ENCODE measurements around the gene CDR2L. TPM values are rescaled to one million over a fixed set of nuclear protein-coding genes. Genes with fewer than 3 reads are reported as not detected.
A peak's percentile ranks its signal among the peaks of the same experiment; 100 is the strongest.
"Not testable (repeated sequence)": the region's sequence is repeated elsewhere in the genome, so short reads cannot be mapped to it uniquely, and the experiment has no call there.

CDR2L gene
- total RNA-seq, 2 experiments from 2014 or later = 0.32 to 0.47 TPM

DNA sequence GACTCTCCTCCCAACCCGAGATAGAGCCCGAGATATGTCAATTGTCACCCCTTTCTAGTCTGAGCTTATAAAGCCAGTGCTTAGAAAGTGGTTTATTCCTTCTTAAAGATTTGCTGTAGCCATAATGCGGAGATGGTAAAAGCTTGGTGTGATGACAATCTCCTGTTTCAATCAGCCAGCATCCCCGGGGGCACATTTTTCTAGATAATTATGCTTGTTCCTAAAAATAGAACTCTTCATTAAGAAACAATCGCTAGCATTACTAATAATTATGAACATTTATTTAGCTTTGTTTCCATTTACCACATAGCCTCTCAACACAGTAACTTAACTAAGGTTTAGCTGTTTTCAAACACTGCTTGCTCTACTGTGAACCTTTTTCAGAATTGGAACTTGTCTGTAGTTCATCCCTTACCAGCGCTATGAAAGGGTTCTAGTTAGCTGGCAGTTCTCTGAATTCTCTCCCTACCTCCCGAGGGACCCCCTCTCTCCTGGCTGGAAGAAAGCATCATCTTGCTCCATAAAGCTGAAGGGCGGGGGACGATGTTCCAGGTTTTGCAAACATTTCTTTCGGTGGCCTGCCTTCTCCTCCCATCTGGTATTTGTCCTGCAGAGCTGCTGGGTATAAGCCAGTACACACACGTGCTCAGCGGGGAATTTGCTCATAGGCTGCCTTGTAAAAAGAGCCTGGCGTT lies 24.1 kb downstream of the CDR2L start:
- CTCF ChIA-PET = interaction anchor here (0.7 to 9.7 kb wide), 23 partner anchors 9 to 239 kb away, joined by 3 to 129 read pairs (median 6); partner anchors contain the start of genes CDR2L and HID1
- peak overlapping the region; percentile 95 for H3K4me3 Mint-ChIP-seq
- H3K36me3 Mint-ChIP-seq = peaks cover 10% of the 10 kb centered on the region
- ATAC-seq (no peak), DNase-seq (no peak)
- H3K27me3 Mint-ChIP-seq = peaks cover 6% of the 10 kb centered on the region
- H3K9me3 Mint-ChIP-seq (ENCODE audit: low read depth) = no peaks in the 10 kb centered on the region
- H3K27ac Mint-ChIP-seq = peak overlapping the region; percentile 93
- H3K4me1 Mint-ChIP-seq = peaks cover 24% of the 10 kb centered on the region

DNA sequence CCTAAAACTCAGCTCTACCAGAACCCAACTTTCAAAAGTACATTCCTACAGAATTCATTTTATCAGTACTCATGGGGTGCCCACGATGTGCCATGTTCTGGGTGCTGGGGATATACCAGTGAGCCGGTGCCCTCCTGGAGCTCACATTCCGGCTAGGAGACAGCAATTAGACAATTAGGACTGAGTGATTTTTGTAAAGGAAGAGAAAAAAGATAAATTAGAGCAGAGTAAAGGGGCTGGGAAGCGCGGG lies 24.6 kb downstream of the CDR2L start:
- Mint-ChIP-seq H3K27me3 (peaks cover 3% of the 10 kb centered on the region), H3K4me1 (peaks cover 24% of the 10 kb centered on the region), H3K27ac (peak overlapping the region; percentile 93), H3K4me3 (peak overlapping the region; percentile 95), H3K9me3 (ENCODE audit: low read depth) (no peaks in the 10 kb centered on the region), H3K36me3 (peaks cover 10% of the 10 kb centered on the region)
- DNase-seq (no peak), ATAC-seq (no peak)
- CTCF ChIA-PET = interaction anchor here (0.7 to 9.7 kb wide), 25 partner anchors 10 to 259 kb away, joined by 3 to 129 read pairs (median 5); partner anchors contain the start of genes ARMC7, CDR2L, HID1 and MIF4GD

- Mint-ChIP-seq H3K4me1 (peaks cover 24% of the 10 kb centered on the region), H3K9me3 (ENCODE audit: low read depth) (no peaks in the 10 kb centered on the region), H3K27me3 (peaks cover 2% of the 10 kb centered on the region), H3K4me3 (peak within 1 kb of the TSS; percentile 95), H3K36me3 (peaks cover 10% of the 10 kb centered on the region), H3K27ac (peak within 1 kb of the TSS; percentile 93)
- DNase-seq (peak; percentile 92), ATAC-seq (peak; percentile 95)
- CTCF ChIA-PET = interaction anchor here (0.7 to 9.7 kb wide), 31 partner anchors 10 to 258 kb away, joined by 3 to 129 read pairs (median 4); partner anchors contain the start of genes ARMC7, CDR2L, HID1 and MIF4GD
Observed at GRCh38 chr17:75012346-75013091, 25.1 kb downstream of the CDR2L start, which contains the start of gene MRPL58. Gene MRPL58 (plus strand): TSS chr17:75012670. CDS start chr17:75012687, 17 bp downstream.

DNA sequence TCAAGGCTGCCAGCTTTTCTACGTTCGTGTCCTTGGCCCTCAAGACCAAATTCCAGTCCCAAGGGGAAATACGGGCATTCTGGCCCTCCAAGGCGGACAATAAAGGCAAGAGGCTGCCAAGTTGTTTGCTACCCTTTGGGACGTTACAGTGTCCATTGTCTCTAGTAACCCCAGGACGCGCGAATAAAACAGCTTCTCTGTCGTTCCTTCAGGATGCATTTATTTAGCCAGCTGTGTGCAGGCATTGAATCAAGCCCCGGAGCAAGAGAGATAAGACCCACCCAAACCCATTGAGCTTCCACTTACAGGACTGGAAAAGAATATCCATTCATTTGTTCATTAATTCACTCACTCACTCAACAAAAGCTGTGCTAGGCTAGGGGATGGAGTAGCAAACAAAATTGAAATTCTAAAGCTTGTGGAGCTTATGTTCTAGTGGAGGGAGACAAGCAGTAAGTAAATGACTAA lies 25.7 kb downstream of the CDR2L start:
- CTCF ChIA-PET = interaction anchor here (0.7 to 9.7 kb wide), 24 partner anchors 10 to 258 kb away, joined by 3 to 129 read pairs (median 5); partner anchors contain the start of genes ARMC7, CDR2L, HID1 and MIF4GD
- Mint-ChIP-seq H3K4me1 (peaks cover 24% of the 10 kb centered on the region), H3K4me3 (peak overlapping the region; percentile 95), H3K36me3 (peaks cover 11% of the 10 kb centered on the region), H3K9me3 (ENCODE audit: low read depth) (no peaks in the 10 kb centered on the region), H3K27ac (peak overlapping the region; percentile 93), H3K27me3 (no peaks in the 10 kb centered on the region)
- no peak for DNase-seq
- no peak for ATAC-seq

DNA sequence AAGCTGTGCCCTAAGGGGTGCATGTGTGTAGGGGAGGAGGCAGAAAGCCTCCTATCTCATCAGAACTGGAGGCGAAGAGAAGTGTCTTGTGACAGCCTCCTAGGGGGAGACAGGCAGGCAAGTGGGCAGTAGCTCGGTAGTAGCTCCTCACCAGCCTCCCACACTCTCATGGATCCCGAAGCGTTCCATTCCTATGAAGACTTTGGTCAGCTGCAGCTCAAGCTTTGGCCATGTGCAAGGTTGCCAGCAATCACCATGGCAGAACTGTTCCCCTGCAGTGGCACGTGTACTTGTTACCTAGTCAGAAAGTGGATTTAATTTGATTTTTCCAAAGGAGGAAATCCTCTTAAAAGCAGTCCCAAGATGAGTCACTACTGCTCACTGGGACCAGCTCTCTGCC lies 31.7 kb downstream of the CDR2L start:
- H3K27me3 Mint-ChIP-seq = no peaks in the 10 kb centered on the region
- no peaks in the 10 kb centered on the region for H3K9me3 Mint-ChIP-seq (ENCODE audit: low read depth)
- H3K27ac Mint-ChIP-seq = no peak overlapping the region
- peaks cover 14% of the 10 kb centered on the region for H3K4me1 Mint-ChIP-seq
- no peak for DNase-seq
- H3K36me3 Mint-ChIP-seq = peaks cover 41% of the 10 kb centered on the region
- no peak for ATAC-seq
- H3K4me3 Mint-ChIP-seq = no peak overlapping the region
- CTCF ChIA-PET = interaction anchor here (0.6 to 1.7 kb wide), 4 partner anchors 12 to 43 kb away, joined by 3 to 5 read pairs (median 3); no protein-coding TSS in a partner anchor

DNA sequence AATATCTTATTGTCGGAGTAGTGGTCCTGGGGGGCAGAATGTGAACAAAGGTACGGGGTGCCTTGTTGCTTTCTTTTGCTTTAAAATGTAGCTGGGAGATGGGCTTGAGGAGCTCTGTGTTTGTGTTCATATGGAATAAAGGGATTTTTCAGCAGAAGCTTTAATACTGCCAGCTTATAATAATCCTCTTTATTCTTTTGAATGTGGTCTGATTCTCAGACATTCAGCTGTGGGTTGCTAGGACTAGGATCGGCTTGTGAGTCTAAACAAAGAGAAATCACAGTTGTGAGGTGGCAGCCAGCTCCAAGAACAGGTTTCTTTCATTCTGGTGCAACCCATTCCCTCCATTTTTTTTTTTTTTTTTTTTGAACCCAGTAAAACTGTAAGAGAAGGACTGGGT lies 32.3 kb downstream of the CDR2L start:
- no peak overlapping the region for H3K27ac Mint-ChIP-seq
- H3K4me3 Mint-ChIP-seq = no peak overlapping the region
- no peaks in the 10 kb centered on the region for H3K9me3 Mint-ChIP-seq (ENCODE audit: low read depth)
- CTCF ChIA-PET = interaction anchor here (1.2 to 1.7 kb wide), 3 partner anchors 12 to 43 kb away, joined by 3 to 5 read pairs (median 3); no protein-coding TSS in a partner anchor
- ATAC-seq (no peak), DNase-seq (no peak)
- H3K4me1 Mint-ChIP-seq = peaks cover 16% of the 10 kb centered on the region
- peaks cover 45% of the 10 kb centered on the region for H3K36me3 Mint-ChIP-seq
- H3K27me3 Mint-ChIP-seq = no peaks in the 10 kb centered on the region

DNA sequence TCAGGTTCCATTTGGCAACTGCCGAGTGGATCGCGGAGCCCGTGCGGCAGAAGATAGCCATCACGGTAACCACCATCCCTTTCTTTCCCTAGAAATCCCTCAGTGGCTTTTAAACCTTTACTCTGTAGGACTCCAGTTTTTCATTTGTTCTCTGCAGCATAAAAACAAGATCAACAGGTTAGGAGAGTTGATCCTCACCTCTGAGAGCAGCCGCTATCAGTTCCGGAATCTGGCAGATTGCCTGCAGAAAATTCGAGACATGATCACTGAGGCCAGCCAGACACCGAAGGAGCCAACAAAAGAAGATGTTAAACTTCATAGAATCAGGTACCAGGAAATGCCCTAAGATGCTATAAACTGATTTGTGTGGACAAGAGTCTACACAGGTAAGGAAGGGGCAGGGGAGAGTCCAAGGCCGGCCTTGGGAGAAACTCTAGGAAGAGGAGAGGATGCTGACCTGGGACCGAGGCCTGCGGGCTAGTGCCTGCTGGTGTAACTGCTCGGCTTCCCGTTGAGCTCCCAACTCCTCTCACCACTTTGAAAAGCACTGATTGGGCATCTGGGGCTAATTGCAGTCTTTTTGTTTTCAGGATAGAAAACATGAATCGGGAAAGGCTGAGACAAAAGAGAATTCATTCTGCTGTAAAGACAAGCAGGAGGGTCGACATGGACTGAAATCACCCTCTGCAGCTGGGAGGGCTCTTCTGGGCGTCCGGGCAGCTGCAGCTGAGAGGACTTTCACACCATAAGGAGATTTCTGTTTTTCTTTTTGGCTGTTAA lies 33.1 kb downstream of the CDR2L start:
- DNase-seq = no peak
- no peak for ATAC-seq
- CTCF ChIA-PET = no interaction called here
- H3K36me3 Mint-ChIP-seq = peaks cover 49% of the 10 kb centered on the region
- no peak overlapping the region for H3K27ac Mint-ChIP-seq
- no peak overlapping the region for H3K4me3 Mint-ChIP-seq
- peaks cover 20% of the 10 kb centered on the region for H3K4me1 Mint-ChIP-seq
- no peaks in the 10 kb centered on the region for H3K9me3 Mint-ChIP-seq (ENCODE audit: low read depth)
- no peaks in the 10 kb centered on the region for H3K27me3 Mint-ChIP-seq

- H3K36me3 Mint-ChIP-seq = peaks cover 41% of the 10 kb centered on the region
- H3K4me3 Mint-ChIP-seq = no peak overlapping the region
- H3K9me3 Mint-ChIP-seq (ENCODE audit: low read depth) = no peaks in the 10 kb centered on the region
- CTCF ChIA-PET = interaction anchor here (0.7 to 2.2 kb wide), 4 partner anchors 10 to 63 kb away, joined by 3 to 5 read pairs (median 4); no protein-coding TSS in a partner anchor
- H3K27me3 Mint-ChIP-seq = peaks cover 5% of the 10 kb centered on the region
- peak; percentile 60 for DNase-seq
- H3K4me1 Mint-ChIP-seq = peaks cover 22% of the 10 kb centered on the region
- ATAC-seq = peak; percentile 55
- H3K27ac Mint-ChIP-seq = no peak overlapping the region
Observed at GRCh38 chr17:75024686-75025397, 37.4 kb downstream of the CDR2L start.

- not testable (repeated sequence) for H3K4me3 Mint-ChIP-seq; H3K9me3 Mint-ChIP-seq (ENCODE audit: low read depth); H3K27me3 Mint-ChIP-seq; DNase-seq; H3K27ac Mint-ChIP-seq
- H3K36me3 Mint-ChIP-seq = peaks cover 40% of the 10 kb centered on the region
- peak; percentile 16 for ATAC-seq
- CTCF ChIA-PET = interaction anchor here (0.7 to 2.2 kb wide), 4 partner anchors 10 to 64 kb away, joined by 3 to 5 read pairs (median 4); no protein-coding TSS in a partner anchor
- H3K4me1 Mint-ChIP-seq = peaks cover 25% of the 10 kb centered on the region
Observed at GRCh38 chr17:75025398-75025734, 37.9 kb downstream of the CDR2L start.

DNA sequence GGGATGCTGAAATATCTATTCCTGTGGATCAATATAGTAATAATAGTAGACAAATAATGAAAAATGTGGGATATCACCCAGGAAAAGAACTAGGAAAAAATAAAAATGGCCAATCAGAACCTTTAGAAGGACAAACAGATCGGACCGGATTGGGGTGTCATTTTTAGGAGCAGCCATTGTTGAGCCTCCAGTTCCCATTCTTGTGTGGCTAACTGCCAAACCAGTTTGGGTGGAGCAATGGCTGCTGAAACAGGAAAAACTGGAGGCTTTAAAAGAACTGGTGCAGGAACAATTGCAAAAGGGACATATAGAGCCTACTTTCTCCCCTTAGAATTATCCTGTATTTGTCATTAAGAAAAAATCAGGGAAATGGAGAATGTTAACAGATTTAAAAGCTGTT lies 39.2 kb downstream of the CDR2L start:
- CTCF ChIA-PET = interaction anchor here (1.7 kb wide), 1 partner anchor 65 kb away, joined by 5 read pairs; no protein-coding TSS in a partner anchor
- ATAC-seq; H3K4me3 Mint-ChIP-seq; DNase-seq; H3K9me3 Mint-ChIP-seq (ENCODE audit: low read depth); H3K27me3 Mint-ChIP-seq; H3K27ac Mint-ChIP-seq: not testable (repeated sequence)
- Mint-ChIP-seq H3K36me3 (peaks cover 30% of the 10 kb centered on the region), H3K4me1 (peaks cover 29% of the 10 kb centered on the region)

GRCh38 chr17:75030161-75030560 lies 42.7 kb downstream of the CDR2L start:
- no peak for DNase-seq
- Mint-ChIP-seq H3K27me3 (peaks cover 5% of the 10 kb centered on the region), H3K4me1 (peaks cover 35% of the 10 kb centered on the region), H3K27ac (no peak overlapping the region), H3K36me3 (peaks cover 4% of the 10 kb centered on the region), H3K9me3 (ENCODE audit: low read depth) (peaks cover 4% of the 10 kb centered on the region), H3K4me3 (no peak overlapping the region)
- CTCF ChIA-PET = no interaction called here
- ATAC-seq = no peak

DNA sequence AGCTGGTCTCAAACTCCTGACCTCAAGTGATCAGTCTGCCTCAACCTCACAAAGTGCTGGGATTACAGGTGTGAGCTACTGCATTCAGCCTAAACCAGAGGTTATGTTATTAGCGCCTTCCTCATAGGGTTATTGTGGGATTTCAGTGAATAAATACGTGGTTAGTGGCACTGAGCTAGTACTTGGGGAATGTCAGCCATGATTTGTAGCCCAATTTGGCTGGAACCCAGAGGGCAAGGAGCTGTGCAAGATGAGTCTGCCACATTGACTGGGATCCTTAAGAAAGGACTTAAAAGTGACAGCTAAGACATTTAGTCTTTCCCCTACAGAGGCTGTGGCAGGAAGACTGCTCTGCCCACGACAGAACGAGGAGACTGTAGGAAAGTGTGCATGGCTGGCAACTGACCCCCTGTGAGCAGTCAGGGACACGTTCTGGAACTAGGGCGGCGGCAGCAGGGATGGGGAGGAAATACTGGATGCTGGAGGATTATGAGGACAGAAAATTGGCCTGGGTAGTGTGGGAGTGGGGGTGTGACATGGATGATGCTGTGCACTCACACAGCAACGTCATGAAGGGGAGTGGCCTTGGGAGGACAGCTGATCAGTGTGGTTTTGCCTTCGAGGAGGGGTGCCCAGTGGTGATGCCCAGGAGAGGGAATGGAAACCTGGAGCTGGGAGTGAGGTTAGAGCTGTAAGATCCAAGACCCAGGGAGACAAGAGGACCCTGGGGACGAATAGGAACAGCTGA lies 44.7 kb downstream of the CDR2L start:
- CTCF ChIA-PET = interaction anchor here (0.6 to 1.9 kb wide), 13 partner anchors 9 to 218 kb away, joined by 3 to 16 read pairs (median 5); partner anchors contain the start of genes MRPL58 and NT5C
- Mint-ChIP-seq H3K4me1 (peaks cover 41% of the 10 kb centered on the region), H3K36me3 (no peaks in the 10 kb centered on the region), H3K27ac (no peak overlapping the region), H3K27me3 (peaks cover 3% of the 10 kb centered on the region), H3K9me3 (ENCODE audit: low read depth) (peaks cover 4% of the 10 kb centered on the region), H3K4me3 (peak overlapping the region; percentile 91)
- ATAC-seq (peak; percentile 20), DNase-seq (peak; percentile 74)

Data from activated CD8-positive, alpha-beta memory T cell treated with anti-CD3 and anti-CD28 coated beads, Interleukin-2, amount 10 ng/mL, durations not matched to agents 7 days and 5 days (primary cell).